GM19397 (cell line): ENCODE data around the gene DOC2B.
"Not testable (repeated sequence)": the region's sequence is repeated elsewhere in the genome, so short reads cannot be mapped to it uniquely, and the experiment has no call there.

Experiments
- ATAC-seq: cut with Tn5 transposase; IDR thresholded peaks from one replicate; pipeline ENCODE4 v1.9.1; 2021; ENCODE audit warnings: mild to moderate bottlenecking, moderate library complexity; ENCODE audit not compliant: unreplicated experiment

DOC2B gene

DNA sequence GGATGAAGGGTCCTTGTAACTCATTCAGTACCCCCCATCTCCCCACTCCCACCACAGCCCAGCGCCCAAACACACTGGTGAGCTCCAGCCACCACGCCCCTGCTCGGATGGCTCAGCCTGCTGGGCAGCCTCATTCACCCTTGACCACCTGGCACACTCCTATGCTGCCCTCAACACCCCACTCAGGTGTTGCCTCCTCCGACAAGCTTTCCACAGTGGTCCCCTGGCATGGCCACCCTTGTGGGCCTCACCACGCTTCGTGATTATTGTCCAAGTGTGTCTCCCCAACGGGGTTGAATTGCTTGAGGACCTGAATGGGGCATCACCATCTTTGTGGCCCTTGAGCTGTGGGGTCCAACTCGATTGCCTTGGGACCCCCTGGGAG, 12.0 kb upstream of the DOC2B start:
- no peak for ATAC-seq

DNA sequence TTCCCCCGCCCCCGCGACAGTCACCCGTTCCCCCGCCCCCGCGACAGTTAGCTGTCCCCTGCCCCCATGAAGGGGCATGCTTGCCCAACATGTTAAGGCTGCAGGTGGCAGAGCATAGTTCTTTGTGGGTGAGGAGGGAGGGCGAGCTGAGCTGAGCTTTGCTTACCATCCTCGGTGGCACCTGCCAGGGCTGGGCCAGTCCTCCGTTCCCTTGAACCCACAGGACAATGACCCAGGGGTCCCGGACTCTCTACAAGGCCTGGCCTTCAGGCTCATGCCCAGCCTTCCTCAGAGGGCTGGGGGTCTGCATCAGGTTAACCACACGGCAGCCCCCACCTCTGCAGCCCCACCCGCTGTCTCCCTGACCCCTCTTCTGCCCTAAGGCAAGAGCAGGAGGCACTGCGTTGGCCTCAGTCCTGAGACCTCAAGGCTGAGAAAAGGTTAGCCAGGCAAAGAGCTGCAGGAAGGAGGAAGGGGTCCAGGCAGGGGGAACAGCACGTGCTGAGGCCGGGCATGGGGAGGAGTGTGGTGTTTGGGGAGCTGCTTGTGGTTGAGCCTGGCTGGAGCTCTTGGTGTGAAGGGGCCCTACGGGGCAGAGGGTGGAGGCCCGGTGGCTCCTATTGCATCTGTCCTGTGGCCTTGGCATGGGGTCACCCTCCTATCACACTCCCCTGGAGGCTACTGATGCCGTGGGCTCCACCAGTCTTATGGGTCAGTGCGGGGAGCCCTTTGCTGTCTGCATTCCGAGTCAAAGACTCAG, 11.4 kb upstream of the DOC2B start:
- no peak for ATAC-seq

DNA sequence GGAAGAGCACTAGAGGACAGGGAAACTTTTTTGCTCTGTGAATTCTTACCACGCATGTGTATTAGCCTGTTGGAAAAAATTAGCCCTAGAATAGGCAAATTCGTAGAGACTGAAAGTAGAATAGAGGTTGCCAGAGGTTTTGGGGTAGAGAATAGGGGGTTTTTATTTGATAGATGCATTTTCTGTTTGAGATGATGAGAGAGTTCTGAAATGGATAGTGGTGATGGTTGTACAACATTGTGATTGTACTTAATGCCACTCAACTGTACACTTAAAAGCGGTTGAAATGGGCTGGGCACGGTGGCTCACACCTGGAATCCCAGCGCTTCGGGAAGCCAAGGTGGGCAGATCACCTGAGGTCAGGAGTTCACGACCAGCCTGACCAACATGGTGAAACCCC, 8.0 kb upstream of the DOC2B start:
- ATAC-seq: no peak

DNA sequence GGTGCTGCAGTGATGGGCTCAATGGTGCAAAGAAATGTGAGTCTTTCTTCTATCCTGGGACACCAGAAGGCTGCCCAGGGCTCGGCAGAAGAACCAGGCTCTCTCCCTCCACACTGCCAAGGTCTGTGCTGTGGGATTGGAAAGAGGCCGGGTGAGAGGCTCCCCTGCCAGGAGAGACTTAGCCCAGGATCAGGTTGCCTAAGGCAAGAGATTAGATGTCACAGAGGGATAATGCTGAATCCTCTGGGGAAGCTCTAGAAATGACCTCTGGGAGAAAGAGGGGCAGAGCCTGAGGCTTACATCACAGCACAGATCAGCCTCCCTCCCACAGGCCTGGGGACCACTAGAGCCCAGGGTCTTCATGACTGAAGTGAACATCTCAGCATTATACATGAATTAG, 5.7 kb upstream of the DOC2B start:
- no peak for ATAC-seq

DNA sequence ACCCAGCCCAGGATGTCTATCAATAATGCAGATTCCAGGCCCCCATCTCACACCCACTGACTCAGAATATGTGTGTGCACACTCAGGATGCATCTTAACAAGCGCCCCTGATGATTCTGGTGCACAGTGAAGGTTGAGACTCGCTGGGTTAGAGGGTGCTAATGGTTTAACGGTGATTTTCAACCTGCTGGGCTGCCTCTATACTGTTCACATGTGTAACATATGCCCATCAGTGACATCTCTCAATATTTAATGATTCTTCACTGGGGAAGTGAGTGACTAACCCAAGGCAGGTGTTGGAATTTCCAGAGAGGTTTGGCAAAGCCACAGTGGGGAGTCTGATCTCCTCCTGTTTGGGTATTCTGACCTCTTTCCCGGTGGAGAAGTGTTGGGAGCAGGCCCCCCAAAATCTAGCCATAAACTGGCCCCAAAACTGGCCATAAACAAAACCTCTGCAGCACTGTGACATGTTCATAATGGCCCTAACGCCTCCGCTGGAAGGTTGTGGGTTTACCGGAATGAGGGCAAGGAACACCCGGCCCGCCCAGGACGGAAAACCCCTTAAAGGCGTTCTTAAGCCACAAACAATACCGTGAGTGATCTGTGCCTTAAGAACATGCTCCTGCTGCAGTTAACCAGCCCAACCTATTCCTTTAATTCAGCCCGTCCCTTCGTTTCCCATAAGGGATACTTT, 4.1 kb upstream of the DOC2B start:
- ATAC-seq: no peak

DNA sequence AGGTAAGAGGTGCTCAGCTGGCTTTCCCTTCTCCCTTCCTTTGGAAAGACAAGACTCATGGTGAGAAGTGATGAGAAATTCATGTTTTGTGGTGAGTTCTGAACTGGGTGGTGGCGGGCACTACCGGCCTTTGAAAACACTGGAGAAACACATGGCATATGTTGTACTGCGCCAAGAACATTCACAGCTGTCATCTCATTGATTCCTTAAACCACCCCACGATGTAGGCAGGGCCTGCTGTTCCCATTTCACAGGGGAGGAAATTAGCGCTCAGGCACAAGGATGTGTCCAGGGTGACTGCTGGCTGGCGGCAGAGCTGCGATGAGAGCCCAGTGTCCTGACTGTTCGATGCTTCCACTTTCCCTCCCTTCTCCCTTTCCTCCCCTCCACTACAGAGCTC, 1.6 kb upstream of the DOC2B start:
- ATAC-seq: no peak

DNA sequence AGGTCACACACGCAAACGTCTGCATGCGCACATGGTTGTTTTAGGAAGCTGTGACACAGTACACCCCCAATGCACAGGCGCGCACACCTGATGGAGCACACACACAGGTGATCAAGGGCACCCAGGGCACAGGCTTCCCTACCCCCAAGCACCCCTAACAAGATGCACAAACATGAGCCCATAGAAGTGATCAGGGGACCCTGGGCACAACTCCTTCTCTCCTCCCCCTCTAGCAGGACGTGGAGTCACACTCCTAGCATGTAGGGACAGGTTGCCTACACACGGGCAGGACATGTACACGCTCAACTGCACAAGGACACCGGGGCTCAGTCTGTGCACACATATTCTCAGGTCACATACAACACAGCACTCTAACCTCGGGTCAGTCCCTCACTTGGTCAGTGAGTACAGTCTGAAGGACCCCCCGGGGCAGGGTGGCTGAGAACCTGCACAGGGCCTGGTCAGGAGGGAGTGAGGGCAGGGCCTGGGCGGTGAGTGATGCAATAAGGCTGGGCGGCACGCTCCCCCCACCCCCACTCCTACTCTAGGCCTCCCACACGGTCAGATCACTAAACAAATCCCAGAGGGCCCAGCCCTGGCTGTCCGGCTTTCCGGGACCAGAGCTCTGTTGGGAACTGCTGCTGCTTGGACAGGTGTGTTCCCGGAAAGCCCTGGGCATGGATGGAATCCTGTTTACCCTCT, 751 bp upstream of the DOC2B start:
- ATAC-seq: no peak

DNA sequence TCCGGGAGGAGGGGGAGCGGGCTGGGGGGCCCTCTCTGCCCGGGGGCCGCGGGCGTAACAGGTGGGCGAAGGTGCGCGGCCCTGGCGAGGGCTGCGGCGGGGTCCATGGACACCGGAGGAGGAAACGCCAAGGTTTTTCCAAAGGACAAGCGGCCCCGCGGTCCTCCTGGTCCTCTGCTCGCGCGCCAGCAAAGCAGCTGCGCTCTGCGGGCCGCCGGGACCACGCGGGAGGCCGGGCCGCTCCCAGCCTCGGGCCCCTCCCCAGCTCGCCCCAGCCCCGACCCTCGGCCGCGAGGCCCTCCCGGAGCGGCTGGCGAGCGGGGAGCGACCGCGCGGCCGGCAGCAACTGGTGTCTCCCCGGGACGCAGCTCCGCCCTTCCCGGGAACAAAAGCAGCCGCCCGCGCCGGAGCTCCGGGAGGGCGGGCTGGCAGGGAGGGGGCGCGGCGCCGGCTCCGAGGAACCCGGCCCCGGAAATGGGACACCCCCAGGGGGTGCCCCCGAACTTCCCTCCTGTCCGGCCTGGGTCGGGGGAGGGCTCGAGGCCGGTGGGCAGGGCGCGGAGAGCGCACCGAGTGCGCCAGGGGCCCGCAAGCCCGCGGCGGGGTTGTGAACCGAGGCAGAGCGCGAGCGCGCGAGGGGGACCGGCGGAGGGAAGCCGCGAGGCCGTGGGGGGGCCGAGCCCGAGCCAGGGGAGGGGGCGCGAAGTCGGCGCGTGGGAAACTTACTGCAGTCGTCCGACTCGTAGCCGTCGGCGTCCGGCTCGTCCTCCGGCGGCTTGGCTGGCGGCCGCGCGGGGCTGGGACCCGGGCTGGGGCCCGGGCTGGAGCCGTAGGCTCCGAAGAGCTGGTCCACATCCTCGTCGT, 837 bp downstream of the DOC2B start:
- ATAC-seq: no peak

DNA sequence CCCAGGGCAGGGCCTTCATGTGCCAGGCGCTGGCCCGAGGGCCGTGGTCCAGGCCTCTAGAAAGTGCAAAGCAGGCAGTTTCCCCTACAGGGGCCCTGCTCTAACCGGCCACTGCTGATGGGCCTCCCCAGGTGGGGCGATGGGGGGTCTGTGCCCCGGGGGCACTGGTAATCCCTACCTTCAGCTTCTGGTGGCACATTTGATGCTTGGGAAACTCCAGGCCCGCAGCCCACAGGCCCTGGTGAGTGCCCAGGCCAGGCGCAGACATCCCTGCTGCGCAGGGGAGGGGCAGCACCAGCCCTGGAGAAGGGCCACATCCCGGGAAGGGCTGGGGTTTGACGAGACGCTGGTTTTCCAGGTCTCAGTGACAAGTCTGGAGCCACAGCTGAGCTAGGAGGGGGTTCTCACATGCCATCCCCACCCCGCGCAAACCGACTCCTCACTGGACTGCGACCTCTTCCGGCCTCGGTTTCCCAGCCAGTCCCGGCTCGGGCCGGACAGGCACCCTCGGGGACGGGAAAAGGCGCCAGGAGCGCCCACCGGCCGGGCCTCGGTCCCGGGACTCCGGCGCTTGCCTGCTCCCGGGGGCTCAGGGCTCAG, 1.6 kb downstream of the DOC2B start:
- no peak for ATAC-seq

DNA sequence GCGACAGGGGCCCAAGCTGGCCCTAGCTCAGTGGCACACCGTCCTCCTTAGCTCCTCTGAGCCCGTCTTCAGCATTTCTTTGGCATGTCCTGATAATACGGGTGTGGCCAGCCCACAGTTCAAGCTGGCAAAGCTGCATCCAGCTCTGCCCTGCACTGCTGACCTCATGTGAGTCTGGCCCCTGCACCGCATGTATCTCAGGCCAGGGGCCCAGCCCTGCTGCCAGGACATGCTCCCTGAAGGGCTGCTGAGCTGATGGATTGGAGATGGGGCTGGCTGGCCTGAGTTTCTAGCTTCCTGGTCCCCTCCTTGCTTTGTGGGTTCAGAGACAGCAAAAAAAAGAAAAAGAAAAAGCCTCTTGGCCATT, 2.4 kb downstream of the DOC2B start:
- ATAC-seq: no peak

DNA sequence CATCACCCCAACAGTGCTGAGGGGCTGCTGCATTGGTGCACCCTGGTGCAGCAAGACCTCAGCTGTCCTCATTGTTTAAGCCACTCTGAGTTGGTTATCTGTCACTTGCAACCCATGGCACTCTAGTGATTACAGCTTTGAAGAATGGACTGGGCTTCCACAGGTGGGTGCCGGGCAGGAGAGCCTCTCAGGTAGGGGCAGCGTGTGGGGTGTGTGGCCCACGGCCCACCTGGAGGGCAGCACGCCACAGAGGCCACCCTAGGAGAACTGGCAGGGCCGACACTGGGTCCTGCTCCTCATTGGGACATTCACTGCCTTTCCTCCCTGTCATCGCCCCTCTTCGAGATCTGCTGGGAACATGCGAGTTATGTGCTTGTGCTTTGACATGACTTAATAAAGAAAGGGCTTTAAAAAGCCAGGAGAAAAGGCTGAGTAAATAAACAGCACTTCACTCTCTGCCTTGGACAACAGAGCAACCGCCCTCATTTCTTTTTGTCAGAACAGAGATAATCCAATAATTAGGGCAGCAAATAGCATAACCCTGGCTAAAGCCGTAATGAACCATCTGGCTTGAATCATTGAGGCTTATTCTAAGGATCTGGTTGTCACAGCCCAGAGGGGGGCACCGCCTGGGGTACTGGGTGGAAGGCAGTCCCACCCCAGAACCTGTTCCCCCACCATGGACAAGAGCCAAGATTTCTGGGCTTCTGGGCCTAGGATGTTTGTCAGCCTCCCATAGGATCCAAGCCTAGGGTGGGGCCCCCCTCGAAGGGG, 3.0 kb downstream of the DOC2B start:
- ATAC-seq: no peak

DNA sequence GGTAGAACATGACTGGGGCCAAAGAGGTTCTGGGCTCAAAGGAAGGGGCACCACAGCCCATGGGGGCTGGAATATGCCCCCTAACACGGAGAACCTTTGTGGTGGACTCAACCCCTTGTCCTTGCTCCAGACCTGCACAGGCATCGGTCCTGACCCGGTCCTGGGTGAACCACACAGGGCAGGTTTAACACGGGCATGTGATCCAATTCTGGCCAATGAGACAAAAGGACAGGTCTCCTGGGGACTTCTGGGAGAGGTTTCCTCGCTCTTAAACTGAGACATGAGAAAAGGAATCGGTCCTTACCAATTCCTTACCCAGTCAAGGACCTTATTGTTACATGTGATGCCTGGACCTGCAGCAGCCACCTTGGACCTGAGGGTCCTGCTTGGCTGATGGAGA, 3.7 kb downstream of the DOC2B start:
- no peak for ATAC-seq

DNA sequence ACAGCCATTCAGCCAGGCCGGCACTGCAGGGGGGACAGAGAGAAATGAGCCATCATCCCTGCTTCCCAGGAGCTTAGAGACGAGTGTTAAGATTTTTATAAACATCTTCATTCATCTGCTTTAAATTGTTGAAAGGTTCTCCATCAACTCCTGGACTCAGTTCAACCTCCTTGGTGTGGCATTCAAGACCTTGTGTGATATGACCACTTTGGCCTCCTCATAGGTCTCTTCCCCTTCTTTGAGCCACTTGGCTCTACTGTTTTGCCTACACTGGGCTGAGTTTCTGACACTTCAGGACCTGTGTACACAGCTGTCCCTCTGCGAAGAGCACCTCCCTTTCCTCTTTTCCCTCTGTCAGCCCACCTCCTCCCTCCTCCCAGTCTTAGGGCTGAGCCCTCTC, 4.3 kb downstream of the DOC2B start:
- ATAC-seq: no peak

DNA sequence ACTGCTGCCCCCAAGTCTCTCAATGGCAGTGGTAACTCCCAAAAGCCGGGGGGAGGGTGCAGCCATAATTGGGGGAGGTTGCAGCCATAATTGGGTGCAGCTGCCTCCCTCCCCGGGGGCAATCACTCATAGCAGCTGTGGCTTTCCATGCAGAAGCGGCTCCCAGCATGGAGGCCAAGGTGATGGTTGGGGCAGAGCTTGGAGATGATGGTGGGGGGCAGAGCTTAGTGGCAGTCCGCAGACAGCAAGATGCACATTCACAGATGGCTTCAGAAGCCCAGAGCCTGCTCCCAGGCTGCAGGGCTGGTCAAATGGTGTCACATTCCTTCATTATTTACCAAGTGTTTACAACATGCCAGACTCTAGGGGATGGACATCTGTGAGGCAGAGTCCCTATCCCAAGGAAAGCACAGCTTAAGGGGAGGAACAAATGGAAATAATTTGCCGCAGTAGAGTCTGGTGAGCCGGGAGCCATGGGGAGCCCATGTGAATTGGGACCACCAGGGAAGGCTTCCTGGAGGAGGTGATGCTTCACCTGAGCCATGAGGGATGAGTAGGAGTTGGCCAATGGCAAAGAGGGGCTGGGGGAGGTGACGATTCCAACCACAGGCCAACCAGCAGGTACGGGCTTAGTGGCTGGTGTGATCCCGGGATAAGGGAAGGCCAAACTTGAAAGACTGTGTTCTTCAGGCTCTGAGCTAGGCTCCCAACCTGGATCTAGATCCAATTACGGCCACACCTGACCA, 8.1 kb downstream of the DOC2B start:
- ATAC-seq: no peak

DNA sequence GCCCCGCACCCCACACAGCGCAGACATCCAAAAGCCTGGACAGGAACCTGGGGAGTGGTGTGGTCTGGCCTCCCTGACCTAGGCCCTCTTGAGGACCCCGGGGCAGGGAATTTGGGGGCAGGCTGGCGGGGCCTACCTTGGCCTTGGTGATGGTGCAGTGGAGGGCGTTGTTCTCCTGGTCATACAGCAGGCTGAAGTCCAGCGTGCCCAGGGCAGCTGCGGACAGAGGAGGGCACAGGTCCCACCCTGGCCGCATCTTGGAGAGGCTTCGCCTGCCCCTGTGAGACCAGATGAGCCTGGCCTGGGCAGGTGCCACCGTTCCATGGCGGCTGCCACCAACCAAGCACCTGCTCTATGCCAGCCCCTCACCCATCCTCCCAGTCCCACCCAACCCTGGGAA, 9.0 kb downstream of the DOC2B start:
- ATAC-seq: no peak

DNA sequence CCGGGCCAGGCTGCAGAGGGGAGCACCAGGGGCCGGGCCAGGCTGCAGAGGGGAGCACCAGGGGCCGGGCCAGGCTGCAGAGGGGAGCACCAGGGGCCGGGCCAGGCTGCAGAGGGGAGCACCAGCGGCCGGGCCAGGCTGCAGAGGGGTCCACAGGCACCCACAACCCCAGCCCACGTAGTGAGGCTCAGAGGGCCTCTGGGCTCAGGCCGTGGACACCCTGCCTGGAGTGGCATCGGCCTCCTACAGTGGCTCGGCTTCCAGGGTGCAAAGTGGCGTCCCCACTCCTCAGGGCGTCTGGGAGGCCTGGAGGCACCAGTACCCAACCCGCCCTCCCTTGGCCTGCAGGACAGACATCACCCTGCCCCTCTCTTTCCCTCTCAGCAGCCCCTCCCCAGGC, 9.6 kb downstream of the DOC2B start:
- ATAC-seq: no peak

DNA sequence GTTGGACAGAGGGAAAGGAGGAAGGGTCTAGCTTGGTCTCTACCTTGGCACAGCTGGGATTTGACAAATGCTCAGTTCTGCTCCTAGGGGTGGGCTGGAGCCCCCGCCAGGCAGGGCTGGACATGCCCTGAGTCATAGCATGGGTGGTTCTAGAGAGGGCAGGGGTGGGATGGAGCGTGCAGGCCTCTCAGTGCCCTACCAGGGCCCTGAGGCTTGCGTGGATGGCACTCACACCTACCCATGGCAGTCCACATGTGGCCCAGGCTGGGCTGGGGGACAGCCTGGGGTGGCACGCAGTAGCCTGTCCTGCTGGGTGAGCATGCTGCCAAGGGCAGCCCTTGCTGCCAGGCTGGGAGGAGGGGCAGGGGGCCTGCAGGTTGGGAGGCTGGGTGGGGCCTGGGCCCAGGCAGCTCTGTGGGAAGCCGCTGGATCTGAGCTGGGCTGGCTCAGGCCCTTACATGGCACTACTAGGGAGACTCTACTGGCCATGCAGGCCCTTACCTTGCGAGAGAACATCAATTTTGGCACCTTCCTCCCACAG, 11.2 kb downstream of the DOC2B start:
- no peak for ATAC-seq

DNA sequence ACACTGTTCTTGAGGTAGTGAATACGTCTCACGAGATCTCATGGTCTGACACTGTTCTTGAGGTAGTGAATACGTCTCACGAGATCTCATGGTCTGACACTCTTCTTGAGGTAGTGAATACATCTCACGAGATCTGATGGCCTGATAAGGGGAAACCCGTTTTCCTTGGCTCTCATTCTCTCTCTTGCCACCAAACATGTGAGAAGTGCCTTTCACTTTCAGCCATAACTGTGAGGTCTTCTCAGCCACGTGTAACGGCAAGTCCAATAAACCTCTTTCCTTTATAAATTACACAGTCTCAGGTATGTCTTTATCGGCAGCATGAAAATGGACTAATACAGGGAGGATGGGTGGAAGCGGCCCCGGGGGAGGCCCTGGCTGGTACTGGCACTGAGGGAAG, 12.8 kb downstream of the DOC2B start:
- not testable (repeated sequence) for ATAC-seq

DNA sequence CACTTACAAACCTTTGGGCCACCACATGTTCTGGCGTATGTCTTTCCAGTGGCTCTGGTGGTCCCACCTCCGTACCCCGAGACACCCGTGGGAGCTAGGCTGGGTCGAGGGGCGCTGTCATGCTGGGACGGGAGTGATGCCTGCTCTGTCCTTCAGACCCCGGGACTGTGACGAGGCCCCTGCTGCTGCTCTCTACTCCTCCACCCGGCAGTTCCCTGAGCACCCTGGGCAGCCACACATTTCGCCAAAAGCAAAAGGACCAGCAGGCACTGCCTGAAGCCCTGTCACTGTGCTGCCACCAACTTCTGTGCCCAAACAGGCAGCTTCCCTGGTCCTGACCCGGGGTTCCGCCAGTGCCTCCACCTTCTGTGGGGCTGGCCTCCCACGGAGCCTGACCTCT, 15.5 kb downstream of the DOC2B start:
- no peak for ATAC-seq
